ENCODE measurements around the gene CNBD2.
"Not testable (repeated sequence)": the region's sequence is repeated elsewhere in the genome, so short reads cannot be mapped to it uniquely, and the experiment has no call there.

Gene CNBD2

GRCh38 chr20:35967979-35968640, at the start of gene CNBD2:
Gene CNBD2, plus strand, starts transcription at chr20:35968590. Its CDS starts 173 bp downstream, at chr20:35968763.
- Histone ChIP-seq H3K27me3 (ENCODE audit: control insufficient read depth, insufficient read depth, low read length) (no peaks in the 10 kb centered on the region), H3K4me3 (ENCODE audit: low read length) (no peak within 1 kb of the TSS), H3K4me1 (ENCODE audit: control insufficient read depth, insufficient read depth, low read length) (no peaks in the 10 kb centered on the region), H3K9me3 (ENCODE audit: control insufficient read depth, low read length) (no peaks in the 10 kb centered on the region), H3K9ac (ENCODE audit: low read length) (no peak within 1 kb of the TSS), H3K36me3 (ENCODE audit: control insufficient read depth, insufficient read depth, low read length) (no peaks in the 10 kb centered on the region)

GRCh38 chr20:35920523-35920922, 47.9 kb upstream of the CNBD2 start:
- Histone ChIP-seq H3K4me3 (ENCODE audit: low read length) (no peak overlapping the region), H3K27me3 (ENCODE audit: control insufficient read depth, insufficient read depth, low read length) (no peaks in the 10 kb centered on the region), H3K36me3 (ENCODE audit: control insufficient read depth, insufficient read depth, low read length) (no peaks in the 10 kb centered on the region), H3K9ac (ENCODE audit: low read length) (no peak overlapping the region), H3K9me3 (ENCODE audit: control insufficient read depth, low read length) (no peaks in the 10 kb centered on the region), H3K4me1 (ENCODE audit: control insufficient read depth, insufficient read depth, low read length) (no peaks in the 10 kb centered on the region)

GRCh38 chr20:35929301-35929700, 39.1 kb upstream of the CNBD2 start:
- Histone ChIP-seq H3K4me3 (ENCODE audit: low read length) (no peak overlapping the region), H3K4me1 (ENCODE audit: control insufficient read depth, insufficient read depth, low read length) (no peaks in the 10 kb centered on the region), H3K27me3 (ENCODE audit: control insufficient read depth, insufficient read depth, low read length) (no peaks in the 10 kb centered on the region), H3K9me3 (ENCODE audit: control insufficient read depth, low read length) (no peaks in the 10 kb centered on the region), H3K9ac (ENCODE audit: low read length) (no peak overlapping the region), H3K36me3 (ENCODE audit: control insufficient read depth, insufficient read depth, low read length) (peaks cover 5% of the 10 kb centered on the region)

- Histone ChIP-seq H3K4me3 (ENCODE audit: low read length) (no peak overlapping the region), H3K9me3 (ENCODE audit: control insufficient read depth, low read length) (no peaks in the 10 kb centered on the region), H3K36me3 (ENCODE audit: control insufficient read depth, insufficient read depth, low read length) (no peaks in the 10 kb centered on the region), H3K9ac (ENCODE audit: low read length) (no peak overlapping the region), H3K4me1 (ENCODE audit: control insufficient read depth, insufficient read depth, low read length) (no peaks in the 10 kb centered on the region), H3K27me3 (ENCODE audit: control insufficient read depth, insufficient read depth, low read length) (no peaks in the 10 kb centered on the region)
These were observed 34.3 kb upstream of the CNBD2 start for GRCh38 chr20:35934050-35934449.

GRCh38 chr20:35939264-35939663, 29.1 kb upstream of the CNBD2 start:
- no peaks in the 10 kb centered on the region for H3K36me3 ChIP-seq (ENCODE audit: control insufficient read depth, insufficient read depth, low read length)

GRCh38 chr20:35941620-35942019, 26.8 kb upstream of the CNBD2 start:
- Histone ChIP-seq H3K36me3 (ENCODE audit: control insufficient read depth, insufficient read depth, low read length) (no peaks in the 10 kb centered on the region), H3K4me1 (ENCODE audit: control insufficient read depth, insufficient read depth, low read length) (no peaks in the 10 kb centered on the region), H3K4me3 (ENCODE audit: low read length) (no peak overlapping the region), H3K27me3 (ENCODE audit: control insufficient read depth, insufficient read depth, low read length) (no peaks in the 10 kb centered on the region), H3K9me3 (ENCODE audit: control insufficient read depth, low read length) (no peaks in the 10 kb centered on the region), H3K9ac (ENCODE audit: low read length) (no peak overlapping the region)

More at GRCh38 chr20:35939264-35939663, 29.1 kb upstream of the CNBD2 start:
- Histone ChIP-seq H3K4me3 (ENCODE audit: low read length) (no peak overlapping the region), H3K27me3 (ENCODE audit: control insufficient read depth, insufficient read depth, low read length) (no peaks in the 10 kb centered on the region), H3K4me1 (ENCODE audit: control insufficient read depth, insufficient read depth, low read length) (no peaks in the 10 kb centered on the region), H3K9me3 (ENCODE audit: control insufficient read depth, low read length) (no peaks in the 10 kb centered on the region), H3K9ac (ENCODE audit: low read length) (no peak overlapping the region)

- H3K4me1 ChIP-seq (ENCODE audit: control insufficient read depth, insufficient read depth, low read length), result no peaks in the 10 kb centered on the region
- H3K27me3 ChIP-seq (ENCODE audit: control insufficient read depth, insufficient read depth, low read length), result no peaks in the 10 kb centered on the region
- no peak overlapping the region for H3K4me3 ChIP-seq (ENCODE audit: low read length)
- H3K36me3 ChIP-seq (ENCODE audit: control insufficient read depth, insufficient read depth, low read length), result no peaks in the 10 kb centered on the region
- no peak overlapping the region for H3K9ac ChIP-seq (ENCODE audit: low read length)
- H3K9me3 ChIP-seq (ENCODE audit: control insufficient read depth, low read length), result no peaks in the 10 kb centered on the region
These were observed 26.1 kb upstream of the CNBD2 start for GRCh38 chr20:35942243-35942642.

- Histone ChIP-seq H3K36me3 (ENCODE audit: control insufficient read depth, insufficient read depth, low read length) (no peaks in the 10 kb centered on the region), H3K27me3 (ENCODE audit: control insufficient read depth, insufficient read depth, low read length) (no peaks in the 10 kb centered on the region), H3K9me3 (ENCODE audit: control insufficient read depth, low read length) (no peaks in the 10 kb centered on the region), H3K4me3 (ENCODE audit: low read length) (no peak overlapping the region), H3K9ac (ENCODE audit: low read length) (no peak overlapping the region), H3K4me1 (ENCODE audit: control insufficient read depth, insufficient read depth, low read length) (peaks cover 6% of the 10 kb centered on the region)
These were observed 20.9 kb upstream of the CNBD2 start for GRCh38 chr20:35947489-35947888.

GRCh38 chr20:35947907-35948306, 20.5 kb upstream of the CNBD2 start:
- Histone ChIP-seq H3K4me1 (ENCODE audit: control insufficient read depth, insufficient read depth, low read length) (peaks cover 11% of the 10 kb centered on the region), H3K9ac (ENCODE audit: low read length) (no peak overlapping the region), H3K9me3 (ENCODE audit: control insufficient read depth, low read length) (no peaks in the 10 kb centered on the region), H3K36me3 (ENCODE audit: control insufficient read depth, insufficient read depth, low read length) (no peaks in the 10 kb centered on the region), H3K27me3 (ENCODE audit: control insufficient read depth, insufficient read depth, low read length) (no peaks in the 10 kb centered on the region), H3K4me3 (ENCODE audit: low read length) (no peak overlapping the region)

- no peaks in the 10 kb centered on the region for H3K27me3 ChIP-seq (ENCODE audit: control insufficient read depth, insufficient read depth, low read length)
- peaks cover 11% of the 10 kb centered on the region for H3K4me1 ChIP-seq (ENCODE audit: control insufficient read depth, insufficient read depth, low read length)
- H3K4me3 ChIP-seq (ENCODE audit: low read length), result no peak overlapping the region
- H3K36me3 ChIP-seq (ENCODE audit: control insufficient read depth, insufficient read depth, low read length), result no peaks in the 10 kb centered on the region
- H3K9me3 ChIP-seq (ENCODE audit: control insufficient read depth, low read length), result no peaks in the 10 kb centered on the region
- H3K9ac ChIP-seq (ENCODE audit: low read length), result no peak overlapping the region
These were observed 18.3 kb upstream of the CNBD2 start for GRCh38 chr20:35950093-35950492.

GRCh38 chr20:35952080-35952479, 16.3 kb upstream of the CNBD2 start:
- not testable (repeated sequence) for H3K9me3 ChIP-seq (ENCODE audit: control insufficient read depth, low read length); H3K27me3 ChIP-seq (ENCODE audit: control insufficient read depth, insufficient read depth, low read length); H3K36me3 ChIP-seq (ENCODE audit: control insufficient read depth, insufficient read depth, low read length); H3K4me3 ChIP-seq (ENCODE audit: low read length)
- Histone ChIP-seq H3K9ac (ENCODE audit: low read length) (peak overlapping the region; percentile 94), H3K4me1 (ENCODE audit: control insufficient read depth, insufficient read depth, low read length) (peaks cover 15% of the 10 kb centered on the region)

GRCh38 chr20:35952480-35953386, 15.7 kb upstream of the CNBD2 start:
- H3K27me3 ChIP-seq (ENCODE audit: control insufficient read depth, insufficient read depth, low read length), result no peaks in the 10 kb centered on the region
- H3K4me3 ChIP-seq (ENCODE audit: low read length), result peak overlapping the region; percentile 52
- H3K9me3 ChIP-seq (ENCODE audit: control insufficient read depth, low read length), result no peaks in the 10 kb centered on the region
- peaks cover 15% of the 10 kb centered on the region for H3K4me1 ChIP-seq (ENCODE audit: control insufficient read depth, insufficient read depth, low read length)
- peak overlapping the region; percentile 94 for H3K9ac ChIP-seq (ENCODE audit: low read length)
- H3K36me3 ChIP-seq (ENCODE audit: control insufficient read depth, insufficient read depth, low read length), result no peaks in the 10 kb centered on the region

All from mucosa of stomach (tissue), 1 donor.